Effector memory CD4-positive, alpha-beta T cell (primary cell): ENCODE measurements around the gene SAXO1.
"Not testable (repeated sequence)": the region's sequence is repeated elsewhere in the genome, so short reads cannot be mapped to it uniquely, and the experiment has no call there.

Source experiments
- DNase-seq, 3 donors: peaks; one replicate each; pipeline ENCODE4 v3.0.0-alpha.2; 2020
- H3K27ac ChIP-seq: 2 replicates; pipeline ENCODE4 v1.7.0; 2013; ENCODE audit warnings: mild to moderate bottlenecking, low read length, moderate library complexity; ENCODE audit not compliant: insufficient read depth, poor library complexity, severe bottlenecking
- H3K27me3 ChIP-seq: replicated peaks from 2 replicates; pipeline ENCODE4 v1.7.0; 2013; ENCODE audit warnings: mild to moderate bottlenecking, low read length; ENCODE audit not compliant: insufficient read depth, control insufficient read depth, poor library complexity, severe bottlenecking
- H3K36me3 ChIP-seq: 2 replicates; pipeline ENCODE4 v1.7.0; 2013; ENCODE audit warnings: mild to moderate bottlenecking, low read length, moderate library complexity; ENCODE audit not compliant: control insufficient read depth, insufficient read depth
- H3K4me1 ChIP-seq: 2 replicates; pipeline ENCODE4 v1.7.0; 2013; ENCODE audit warnings: low read length, mild to moderate bottlenecking; ENCODE audit not compliant: control insufficient read depth, insufficient read depth, poor library complexity, severe bottlenecking
- H3K4me3 ChIP-seq: 2 replicates; pipeline ENCODE4 v1.7.0; 2013; ENCODE audit warnings: low read length, low read depth, mild to moderate bottlenecking; ENCODE audit not compliant: insufficient read depth, poor library complexity, severe bottlenecking
- H3K9me3 ChIP-seq: 2 replicates; pipeline ENCODE4 v1.7.0; 2013; ENCODE audit warnings: mild to moderate bottlenecking, low read length, moderate library complexity; ENCODE audit not compliant: control insufficient read depth

Gene SAXO1

GRCh38 chr9:18939943-18940342, 93.1 kb downstream of the SAXO1 start:
- H3K27ac ChIP-seq: no peak overlapping the region
- no peak for DNase-seq
- H3K4me1 ChIP-seq: no peaks in the 10 kb centered on the region
- H3K9me3 ChIP-seq: no peaks in the 10 kb centered on the region
- H3K36me3 ChIP-seq: no peaks in the 10 kb centered on the region
- no peak overlapping the region for H3K4me3 ChIP-seq
- H3K27me3 ChIP-seq: no peaks in the 10 kb centered on the region

- H3K36me3 ChIP-seq: no peaks in the 10 kb centered on the region
- DNase-seq: no peak
Observed at GRCh38 chr9:18936094-18936871, 96.7 kb downstream of the SAXO1 start.

GRCh38 chr9:18935541-18935940, 97.5 kb downstream of the SAXO1 start:
- no peaks in the 10 kb centered on the region for H3K27me3 ChIP-seq
- no peak overlapping the region for H3K27ac ChIP-seq
- no peaks in the 10 kb centered on the region for H3K9me3 ChIP-seq
- no peaks in the 10 kb centered on the region for H3K36me3 ChIP-seq
- no peak for DNase-seq
- no peak overlapping the region for H3K4me3 ChIP-seq
- H3K4me1 ChIP-seq: no peaks in the 10 kb centered on the region

More at GRCh38 chr9:18936094-18936871, 96.7 kb downstream of the SAXO1 start:
- Histone ChIP-seq H3K4me1 (no peaks in the 10 kb centered on the region), H3K27ac (no peak overlapping the region), H3K4me3 (no peak overlapping the region), H3K27me3 (no peaks in the 10 kb centered on the region), H3K9me3 (no peaks in the 10 kb centered on the region)

GRCh38 chr9:18930611-18931010, 102.4 kb downstream of the SAXO1 start:
- H3K9me3 ChIP-seq, H3K36me3 ChIP-seq, H3K4me1 ChIP-seq, DNase-seq, H3K4me3 ChIP-seq, H3K27ac ChIP-seq, H3K27me3 ChIP-seq: not testable (repeated sequence)

DNA sequence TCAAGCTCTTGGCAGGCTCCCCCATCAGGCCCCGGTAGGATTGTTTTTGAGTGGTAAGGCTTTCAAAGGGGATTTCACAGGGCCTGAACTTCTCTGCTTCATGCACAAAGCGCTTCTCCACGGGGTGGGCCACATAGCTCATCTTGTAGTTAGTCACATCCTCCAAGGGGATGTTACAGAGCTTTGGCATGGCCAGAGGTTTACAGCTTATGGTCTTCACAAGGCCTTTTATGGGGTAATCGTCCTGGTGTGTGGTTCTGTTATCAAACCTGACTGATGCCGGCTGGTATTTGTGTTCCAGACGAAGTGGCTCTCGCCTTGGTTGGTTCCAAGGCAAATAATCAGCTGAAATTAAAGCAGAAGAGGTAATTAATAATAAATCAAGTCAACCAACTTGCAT, 104.3 kb downstream of the SAXO1 start:
- Histone ChIP-seq H3K27me3 (no peaks in the 10 kb centered on the region), H3K36me3 (no peaks in the 10 kb centered on the region), H3K27ac (no peak overlapping the region), H3K4me1 (no peaks in the 10 kb centered on the region), H3K4me3 (no peak overlapping the region), H3K9me3 (no peaks in the 10 kb centered on the region)
- DNase-seq: no peak

DNA sequence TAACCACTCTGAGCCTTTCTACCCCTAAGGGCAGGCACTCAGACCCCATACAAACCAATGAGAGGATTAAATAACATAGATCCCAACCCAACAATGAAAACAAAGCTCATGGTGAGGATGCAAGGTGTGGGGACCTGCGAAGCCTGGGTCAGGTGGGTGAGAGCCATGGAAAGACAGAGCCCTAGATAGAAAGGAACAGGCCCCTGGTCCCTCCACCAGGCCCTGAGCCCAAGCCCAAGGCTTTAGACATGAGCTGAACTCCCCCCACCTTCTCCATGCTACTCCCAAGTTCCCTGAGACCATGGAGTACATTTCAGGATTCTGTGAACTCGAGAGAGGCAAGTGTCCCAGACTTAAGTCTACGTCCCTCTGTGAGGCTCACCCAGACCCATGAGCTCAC, 106.5 kb downstream of the SAXO1 start:
- H3K9me3 ChIP-seq: no peaks in the 10 kb centered on the region
- H3K27ac ChIP-seq: no peak overlapping the region
- no peak for DNase-seq
- H3K4me1 ChIP-seq: no peaks in the 10 kb centered on the region
- no peaks in the 10 kb centered on the region for H3K27me3 ChIP-seq
- no peak overlapping the region for H3K4me3 ChIP-seq
- no peaks in the 10 kb centered on the region for H3K36me3 ChIP-seq

DNA sequence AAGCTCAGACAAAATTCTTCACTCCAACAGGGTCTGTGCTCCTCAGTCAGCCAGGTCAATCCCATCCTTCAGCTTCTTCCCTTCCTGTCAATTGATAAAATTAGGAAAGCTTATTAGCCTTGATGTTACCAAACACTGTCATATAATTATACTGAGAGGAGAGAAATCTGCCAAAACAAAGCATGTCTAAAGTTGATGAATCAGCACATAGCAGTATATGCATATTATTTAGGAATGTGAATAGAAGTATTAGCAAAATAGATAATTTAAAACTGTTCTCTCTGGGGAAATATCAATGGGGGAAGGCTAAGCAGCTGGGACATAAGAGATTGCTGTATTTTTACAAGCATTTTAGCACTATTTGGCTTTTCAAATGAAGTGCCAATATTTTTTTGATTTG, 107.1 kb downstream of the SAXO1 start:
- no peak for DNase-seq
- Histone ChIP-seq H3K9me3 (no peaks in the 10 kb centered on the region), H3K4me1 (no peaks in the 10 kb centered on the region), H3K4me3 (no peak overlapping the region), H3K27ac (no peak overlapping the region), H3K27me3 (no peaks in the 10 kb centered on the region), H3K36me3 (no peaks in the 10 kb centered on the region)

GRCh38 chr9:18923671-18924430, 109.2 kb downstream of the SAXO1 start:
- Histone ChIP-seq H3K4me1 (no peaks in the 10 kb centered on the region), H3K9me3 (no peaks in the 10 kb centered on the region), H3K27me3 (no peaks in the 10 kb centered on the region), H3K4me3 (no peak overlapping the region), H3K36me3 (no peaks in the 10 kb centered on the region), H3K27ac (no peak overlapping the region)
- DNase-seq: no peak

- Histone ChIP-seq H3K9me3 (no peaks in the 10 kb centered on the region), H3K36me3 (no peaks in the 10 kb centered on the region), H3K4me3 (no peak overlapping the region), H3K27me3 (no peaks in the 10 kb centered on the region), H3K4me1 (no peaks in the 10 kb centered on the region), H3K27ac (no peak overlapping the region)
- no peak for DNase-seq
Observed at GRCh38 chr9:18923167-18923566, 109.8 kb downstream of the SAXO1 start.

DNA sequence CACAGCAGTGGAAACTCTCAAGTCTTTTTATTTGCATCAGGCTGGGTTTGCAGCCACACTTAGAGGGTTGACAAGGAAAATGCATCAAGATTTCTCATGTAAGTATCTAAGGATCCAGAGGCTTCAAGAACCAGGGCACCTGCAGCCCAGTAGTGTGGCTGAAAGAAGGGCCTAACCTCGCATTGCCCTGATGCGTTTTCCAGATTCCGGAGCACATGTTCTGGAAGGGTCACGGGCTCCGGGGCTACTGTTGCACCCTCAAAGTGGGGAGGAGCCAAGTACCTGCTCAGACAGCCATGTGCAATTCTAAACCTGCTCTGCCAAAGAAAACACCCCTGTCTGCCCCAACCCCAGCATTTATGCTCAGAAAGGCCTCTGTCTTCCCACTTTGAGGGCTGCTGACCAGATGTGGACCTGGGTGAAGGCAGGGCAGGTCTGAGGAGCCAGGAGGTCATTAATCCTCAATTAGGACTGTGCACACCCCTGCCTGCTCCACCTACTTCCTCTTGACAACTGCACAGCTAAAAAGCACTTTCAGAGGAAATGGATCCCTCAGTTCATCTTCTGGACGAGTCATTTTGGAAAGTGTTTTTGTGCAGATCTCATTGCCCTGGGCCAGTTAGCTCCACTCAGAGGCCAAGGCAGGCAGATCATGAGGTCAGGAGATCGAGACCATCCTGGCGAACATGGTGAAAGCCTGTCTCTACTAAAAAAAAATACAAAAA, 110.7 kb downstream of the SAXO1 start:
- H3K4me1 ChIP-seq: no peaks in the 10 kb centered on the region
- no peaks in the 10 kb centered on the region for H3K9me3 ChIP-seq
- no peak for DNase-seq
- H3K27me3 ChIP-seq: no peaks in the 10 kb centered on the region
- no peak overlapping the region for H3K4me3 ChIP-seq
- no peak overlapping the region for H3K27ac ChIP-seq
- H3K36me3 ChIP-seq: no peaks in the 10 kb centered on the region
